HG03378 (cell line): Measurements from ENCODE around the gene GLS.

Experiments used
- ATAC-seq: cut with Tn5 transposase; IDR thresholded peaks from one replicate; pipeline ENCODE4 v1.9.1; 2021; ENCODE audit warnings: mild to moderate bottlenecking, moderate library complexity; ENCODE audit not compliant: unreplicated experiment

Gene GLS

DNA sequence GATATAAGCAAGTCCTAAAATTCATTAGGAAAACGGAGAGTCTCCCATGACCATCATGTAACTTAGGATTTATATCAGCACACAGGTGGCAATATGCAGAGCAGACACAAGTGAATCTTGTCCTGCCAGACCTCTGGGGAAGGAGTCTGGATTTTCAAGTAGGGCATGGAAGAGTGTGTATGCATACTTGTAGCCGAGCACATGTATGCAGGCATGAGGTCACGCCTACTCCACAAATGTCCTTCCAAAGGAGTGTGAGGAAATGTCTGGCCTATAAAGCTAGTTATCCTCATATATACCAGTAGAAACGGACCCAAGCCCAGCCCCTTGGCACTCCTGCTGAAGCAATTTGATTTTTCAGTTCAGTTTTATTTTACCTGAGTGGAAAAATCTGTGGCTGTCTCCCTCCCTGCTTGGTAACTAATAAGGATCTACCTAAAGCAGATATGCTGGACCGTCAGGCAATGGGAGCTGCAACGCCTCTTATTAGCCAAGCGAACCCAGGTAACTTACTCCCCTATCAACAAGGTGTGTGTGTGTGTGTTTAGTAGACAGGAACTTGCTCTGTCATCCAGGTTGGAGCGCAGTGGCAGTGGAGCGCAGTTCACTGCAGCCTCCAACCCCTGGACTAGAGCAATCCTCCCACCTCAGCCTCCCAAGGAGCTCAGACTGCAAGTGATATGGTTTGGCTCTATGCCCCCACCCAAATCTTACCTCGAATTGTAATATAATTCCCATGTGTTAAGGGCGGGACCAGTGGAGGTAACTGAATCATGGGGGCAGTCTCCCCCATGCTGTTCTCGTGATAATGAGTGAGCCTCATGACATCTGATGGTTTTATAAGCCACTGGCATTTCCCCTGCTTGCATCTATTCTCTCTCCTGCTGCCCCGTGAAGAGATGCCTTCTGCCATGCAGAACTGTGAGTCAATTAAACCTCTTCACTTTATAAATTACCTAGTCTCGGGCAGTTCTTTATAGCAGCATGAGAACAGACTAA, 130.6 kb downstream of the GLS start:
- ATAC-seq = no peak

DNA sequence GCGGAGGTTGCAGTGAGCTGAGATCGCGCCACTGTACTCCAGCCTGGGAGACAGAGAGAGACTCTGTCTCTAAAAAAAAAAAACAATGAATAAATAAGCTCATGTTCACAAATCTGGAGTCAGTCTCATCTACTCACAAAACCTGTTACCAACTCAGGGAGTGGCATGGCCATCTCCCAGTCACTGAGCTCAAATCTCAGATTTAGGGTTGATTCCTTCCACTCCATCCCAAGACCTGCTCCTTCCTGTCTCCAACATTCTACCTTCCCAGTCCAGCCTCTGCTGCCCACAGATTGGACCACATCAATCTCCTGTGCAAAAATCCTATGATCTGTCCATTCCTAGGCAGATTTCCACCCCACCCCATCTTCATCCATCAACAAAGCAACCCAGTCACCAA, 131.7 kb downstream of the GLS start:
- no peak for ATAC-seq

DNA sequence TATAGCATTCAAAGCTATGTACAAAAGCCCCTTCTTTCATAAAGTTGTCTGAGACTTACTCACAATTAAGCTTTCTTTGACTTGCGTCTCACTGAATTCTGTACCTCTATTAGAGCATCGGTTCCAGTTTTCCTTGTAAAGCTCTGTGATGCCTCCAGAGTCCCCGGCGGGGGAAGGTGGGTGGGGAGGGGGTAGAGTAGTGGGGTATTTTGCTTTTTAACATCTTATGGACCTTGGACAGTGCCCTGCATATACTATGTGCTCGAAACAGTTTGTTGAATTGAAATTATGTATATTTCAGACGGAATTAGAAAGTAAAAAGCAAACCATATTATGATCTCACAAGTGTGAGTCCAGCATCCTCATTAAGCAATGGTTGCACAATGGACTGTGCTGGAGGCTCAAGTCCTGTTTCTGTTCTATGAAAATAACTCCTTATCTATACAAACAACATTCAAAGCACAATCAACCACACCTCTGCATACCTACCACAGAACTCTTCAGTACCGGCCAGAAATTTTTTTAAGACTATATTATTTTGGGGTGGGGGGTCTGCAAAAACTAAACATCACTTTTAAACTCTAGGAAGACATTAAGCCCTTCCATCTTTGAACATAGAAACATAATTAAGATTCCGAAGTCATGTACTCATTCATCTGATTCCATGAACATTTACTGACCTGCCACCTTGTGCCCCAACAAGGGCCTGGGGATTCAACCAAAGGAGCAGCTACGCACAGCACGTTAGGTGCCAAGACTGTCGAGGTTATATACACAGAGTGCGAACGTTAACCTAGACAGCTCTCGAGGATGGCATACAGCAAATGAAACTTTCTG, 132.4 kb downstream of the GLS start:
- ATAC-seq = peak; percentile 1

DNA sequence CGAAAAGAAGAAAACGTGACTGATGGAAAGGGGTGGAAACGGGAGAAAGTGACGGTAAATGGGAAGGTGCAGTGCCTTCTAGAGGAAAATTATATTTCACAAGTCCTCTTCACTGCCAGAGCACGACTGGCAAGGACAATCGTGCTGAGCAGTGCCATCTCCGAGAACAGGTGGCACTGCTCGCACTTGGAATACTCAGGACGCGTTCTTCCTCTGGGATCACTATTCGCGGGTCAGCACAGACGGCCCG, 133.0 kb downstream of the GLS start:
- no peak for ATAC-seq

DNA sequence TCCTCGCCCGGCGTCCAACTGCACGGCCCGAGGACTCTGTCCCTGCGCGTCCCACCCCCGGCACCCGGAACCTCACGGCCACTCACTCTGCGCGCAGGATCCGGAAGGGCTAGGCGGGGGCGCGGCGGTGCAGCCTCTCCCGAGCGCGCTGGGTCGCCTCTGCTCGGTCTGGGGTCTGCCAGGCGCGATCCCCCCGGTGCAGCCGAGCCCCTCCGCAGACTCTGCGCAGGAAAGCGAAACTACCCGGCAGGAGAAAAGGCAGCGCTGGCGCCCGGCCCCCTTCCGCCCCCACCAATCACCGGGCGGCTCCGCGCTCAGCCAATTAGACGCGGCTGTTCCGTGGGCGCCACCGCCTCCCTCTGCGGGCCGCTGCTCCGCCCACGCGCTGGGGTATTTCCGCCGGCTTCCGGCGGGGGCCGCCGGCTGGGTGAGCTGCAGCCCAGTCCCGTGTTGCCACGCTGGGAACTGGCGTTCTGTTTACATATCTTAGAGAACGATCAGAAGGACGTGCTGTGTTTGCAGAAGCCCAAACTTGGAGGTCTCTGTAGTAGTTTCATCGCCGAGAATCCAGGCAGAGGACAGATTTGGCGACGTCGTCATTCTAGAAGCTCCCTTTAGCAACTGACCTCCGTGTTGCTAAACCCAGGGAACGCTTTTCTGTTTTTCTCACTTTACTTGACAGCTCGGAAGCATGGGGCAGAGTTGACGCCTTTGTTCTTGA, 133.5 kb downstream of the GLS start, which contains the start of gene STAT1:
STAT1 (minus strand) TSS at position 240 of the 721 bp plus-strand sequence. CDS start 4,168 bp downstream, outside the sequence.
- peak; percentile 66 for ATAC-seq

DNA sequence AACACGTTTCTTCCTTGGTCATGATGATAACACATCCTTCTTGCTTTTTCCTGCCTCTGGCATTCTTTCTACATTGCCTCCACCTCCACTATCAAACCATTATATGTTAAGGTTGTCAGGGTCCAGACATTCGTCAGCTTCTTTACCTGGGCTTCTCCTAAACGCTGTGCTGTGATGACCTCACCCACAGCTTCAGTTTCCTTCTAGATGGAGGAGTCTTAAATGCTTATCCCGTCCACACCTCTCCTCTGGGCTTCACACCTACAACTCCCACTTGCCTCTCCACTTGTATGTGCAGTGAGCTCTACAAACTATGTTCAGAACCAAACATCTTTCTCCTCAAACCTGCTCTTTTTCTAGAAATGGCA, 134.0 kb downstream of the GLS start:
- ATAC-seq = no peak
